Heart left ventricle (tissue), 13 donors: ENCODE results near the gene PTPRN2.

Experiments
- POLR2A ChIP-seq, 2 donors: fragments of 450-650 bp; IDR thresholded peaks; one replicate each; pipeline ENCODE4 v1.6.1; 2017; ENCODE audit warnings: antibody characterized with exemption in 2 of 2, mild to moderate bottlenecking in 2 of 2, moderate library complexity in 2 of 2
- TF ChIP-seq, protein P1 (sequence below), 12 donors: fragments of 200-600 bp; sonication (generic) in 4 of 12; IDR thresholded peaks; one replicate each; pipeline versions ENCODE4 v1.5.0 to v1.8.0; 2018 to 2022; ENCODE audit warnings: antibody characterized with exemption in 12 of 12, mild to moderate bottlenecking in 5 of 12
- donor health status: ischemic (EF 13 %, LVEDD 7.1; RV severe dilation, severe dysfunction).
- donor health status: DM: no; HTN: yes; CAD: no.
- donor health status: DM: no; HTN: no; CAD: no.
- donor health status: ischemic (EF 25% LVEDD 6.9; RV normal size, moderate dysfunction).
- donor health status: ischemic (EF 25% LVEDD 5.7; RV mildly dilated, moderate dysfunction).
- donor health status: ischemic (EF 35%, LVEDD 5.7; RV mildly dilated, moderate dysfunction).
- donor health status: nonischemic (EF 11% LVEDD 7.7; RV severe dilation, severe dysfunction).
- donor health status: DM: yes; HTN: yes; CAD: no.
- donor health status: PGD.
- donor health status: ischemic (EF 29% LVEDD 5.4; RV normal size, mild dysfunction).
- donor health status: nonischemic (EF 23%, LVEDD 6.1; RV moderate dilation, normal function).

DNA sequence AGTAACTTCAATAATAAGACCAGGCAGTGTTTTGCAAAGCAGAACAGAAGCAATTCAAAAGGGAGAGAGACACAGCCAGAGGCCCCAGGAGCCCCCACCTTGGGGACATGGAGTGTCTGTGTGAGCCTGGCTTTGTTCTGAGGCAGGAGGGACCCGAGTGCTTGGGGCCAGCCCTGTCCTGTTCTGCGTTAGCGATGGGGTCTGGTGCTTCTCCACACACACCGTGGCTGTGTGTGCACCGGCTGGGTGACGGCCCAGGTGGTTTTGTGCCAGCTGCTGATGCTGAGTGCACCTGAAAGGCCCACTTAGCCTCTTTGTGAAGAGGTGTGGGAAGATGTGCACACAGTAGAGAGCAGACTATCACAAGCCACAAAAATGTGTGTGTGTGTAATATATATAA, 781.9 kb downstream of the PTPRN2 start:
- no peak for TF ChIP-seq POLR2A (IDR thresholded peaks at IDR 0.05)
- TF ChIP-seq, protein P1, sequence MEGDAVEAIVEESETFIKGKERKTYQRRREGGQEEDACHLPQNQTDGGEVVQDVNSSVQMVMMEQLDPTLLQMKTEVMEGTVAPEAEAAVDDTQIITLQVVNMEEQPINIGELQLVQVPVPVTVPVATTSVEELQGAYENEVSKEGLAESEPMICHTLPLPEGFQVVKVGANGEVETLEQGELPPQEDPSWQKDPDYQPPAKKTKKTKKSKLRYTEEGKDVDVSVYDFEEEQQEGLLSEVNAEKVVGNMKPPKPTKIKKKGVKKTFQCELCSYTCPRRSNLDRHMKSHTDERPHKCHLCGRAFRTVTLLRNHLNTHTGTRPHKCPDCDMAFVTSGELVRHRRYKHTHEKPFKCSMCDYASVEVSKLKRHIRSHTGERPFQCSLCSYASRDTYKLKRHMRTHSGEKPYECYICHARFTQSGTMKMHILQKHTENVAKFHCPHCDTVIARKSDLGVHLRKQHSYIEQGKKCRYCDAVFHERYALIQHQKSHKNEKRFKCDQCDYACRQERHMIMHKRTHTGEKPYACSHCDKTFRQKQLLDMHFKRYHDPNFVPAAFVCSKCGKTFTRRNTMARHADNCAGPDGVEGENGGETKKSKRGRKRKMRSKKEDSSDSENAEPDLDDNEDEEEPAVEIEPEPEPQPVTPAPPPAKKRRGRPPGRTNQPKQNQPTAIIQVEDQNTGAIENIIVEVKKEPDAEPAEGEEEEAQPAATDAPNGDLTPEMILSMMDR (IDR thresholded peaks at IDR 0.05) = no peak
